GM18909 (cell line): ENCODE results near the gene ILK.
A peak's percentile ranks its signal among the peaks of the same experiment; 100 is the strongest.

Experiments
- ATAC-seq: cut with Tn5 transposase; IDR thresholded peaks from one replicate; pipeline ENCODE4 v1.9.1; 2021; ENCODE audit warnings: mild to moderate bottlenecking; ENCODE audit not compliant: unreplicated experiment, poor library complexity

The ILK gene

DNA sequence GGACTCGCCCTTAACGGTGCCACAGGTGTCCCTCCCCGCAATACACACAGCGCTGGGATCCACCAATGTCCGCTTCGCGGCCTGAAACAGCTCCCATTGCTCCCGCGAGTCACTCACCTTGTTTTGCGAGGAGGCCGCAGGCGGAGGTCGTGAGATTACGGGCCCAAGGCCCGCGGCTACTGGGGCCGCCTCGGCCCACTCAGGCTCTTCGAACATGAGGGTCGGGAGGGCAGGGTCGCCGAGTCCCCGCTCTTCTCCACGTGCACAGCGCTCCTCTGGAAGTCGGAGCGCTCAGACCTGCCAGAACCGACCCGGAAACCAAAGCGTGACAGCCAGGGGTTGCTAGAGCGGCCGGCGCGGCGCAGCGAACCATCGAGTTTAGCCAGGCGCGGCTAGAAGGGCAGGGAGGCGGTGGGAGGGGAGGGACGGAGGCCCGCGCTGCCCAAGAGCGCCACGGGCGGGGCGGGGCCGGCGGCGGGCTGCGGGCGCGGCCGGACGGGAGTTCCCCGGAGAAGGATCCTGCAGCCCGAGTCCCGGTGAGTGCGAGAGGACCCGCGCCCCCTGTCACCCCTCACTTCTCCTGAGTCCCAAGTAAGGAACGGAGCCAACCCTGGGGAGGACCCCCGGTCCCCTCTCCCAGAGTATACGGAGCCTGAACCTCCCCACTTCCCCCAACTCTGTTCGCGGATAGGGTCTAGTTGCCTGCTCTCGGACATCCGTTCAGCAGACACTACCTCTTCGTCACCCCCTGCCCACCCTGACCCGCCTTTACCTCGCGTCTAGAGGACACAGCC, at the start of gene ILK, which contains the start of gene RRP8:
ILK (plus strand) TSS at position 488 of the 794 bp plus-strand sequence. CDS start 498 bp downstream, outside the sequence.
RRP8 (minus strand) TSS at position 330 of the 794 bp plus-strand sequence; CDS start at position 216, 114 bp downstream.
- ATAC-seq: peak; percentile 77

DNA sequence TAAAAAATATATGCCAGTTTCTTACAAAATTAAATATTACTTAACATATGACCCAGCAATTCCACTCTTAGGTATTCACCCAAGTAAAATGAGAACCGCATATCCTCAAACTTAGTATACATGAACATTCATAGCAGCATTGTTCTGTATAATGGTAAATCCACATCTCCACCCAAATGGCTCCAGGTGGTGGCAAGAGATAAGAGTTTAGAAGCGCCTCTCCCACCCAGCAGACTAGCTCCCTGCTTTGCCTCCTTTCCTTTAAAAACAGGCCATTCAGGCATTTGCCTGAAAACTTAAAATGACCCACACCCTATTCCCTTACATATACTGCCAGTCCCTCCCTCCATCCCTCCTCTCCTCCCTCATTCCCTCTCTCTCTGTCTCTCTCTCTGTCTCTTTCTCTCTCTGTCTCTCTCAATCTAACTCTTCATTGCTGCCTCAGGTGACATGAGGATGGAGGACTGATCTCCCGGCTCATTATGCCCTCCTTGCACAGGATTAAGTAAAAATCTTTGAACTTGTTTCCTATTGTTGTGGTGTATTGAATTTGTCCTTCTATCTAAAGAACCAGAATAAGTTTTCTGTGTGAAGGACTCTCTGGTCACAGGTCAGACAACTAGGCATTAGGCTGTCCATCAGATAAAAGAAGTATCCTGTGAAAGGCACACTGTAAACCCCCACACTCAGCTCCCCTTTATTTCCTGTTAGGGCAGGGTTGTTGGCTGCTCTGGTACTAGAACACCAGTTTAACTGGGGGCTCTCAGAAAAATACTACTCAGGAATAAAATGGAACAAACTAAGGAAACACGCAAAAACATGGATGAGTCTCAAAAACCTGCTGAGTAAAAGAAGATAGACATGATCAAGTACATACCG, 48.5 kb upstream of the ILK start:
- no peak for ATAC-seq

DNA sequence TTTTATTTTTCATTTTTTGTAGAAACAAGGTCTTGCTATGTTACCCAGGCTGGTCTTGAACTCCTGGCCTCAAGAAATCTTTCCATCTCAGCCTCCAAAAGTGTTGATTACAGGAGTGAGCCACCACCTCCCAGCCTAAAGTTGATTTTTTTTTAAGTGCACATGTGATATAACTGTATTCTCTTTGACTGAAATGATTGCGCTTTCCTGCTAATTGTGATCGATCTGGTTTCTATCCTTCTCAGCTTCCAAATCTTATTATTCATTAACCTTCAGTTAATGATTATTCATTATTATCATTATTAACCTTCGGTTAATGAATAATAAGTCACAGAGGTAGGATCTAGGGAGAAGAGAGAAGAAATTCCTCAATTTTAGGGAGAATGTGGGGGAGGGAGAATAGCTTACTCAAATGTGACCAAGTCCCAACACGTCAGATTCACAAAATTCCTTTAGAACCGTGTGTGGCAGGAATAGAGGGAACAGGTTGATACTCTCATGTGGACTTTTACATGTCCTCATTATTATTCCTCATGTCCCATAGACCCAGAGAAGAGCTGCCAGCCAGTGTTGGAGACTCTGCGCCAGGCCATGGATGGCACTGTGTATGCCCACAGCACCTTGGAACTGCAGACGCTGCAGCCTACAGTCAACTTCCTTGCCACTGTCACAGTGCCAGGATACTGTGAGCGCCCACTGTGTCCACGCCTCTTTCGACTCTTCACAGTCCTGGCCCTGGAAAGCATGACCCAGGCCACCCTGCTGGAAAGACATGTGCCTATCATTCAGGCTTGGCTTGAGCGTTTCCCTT, 47.2 kb upstream of the ILK start:
- ATAC-seq: no peak

DNA sequence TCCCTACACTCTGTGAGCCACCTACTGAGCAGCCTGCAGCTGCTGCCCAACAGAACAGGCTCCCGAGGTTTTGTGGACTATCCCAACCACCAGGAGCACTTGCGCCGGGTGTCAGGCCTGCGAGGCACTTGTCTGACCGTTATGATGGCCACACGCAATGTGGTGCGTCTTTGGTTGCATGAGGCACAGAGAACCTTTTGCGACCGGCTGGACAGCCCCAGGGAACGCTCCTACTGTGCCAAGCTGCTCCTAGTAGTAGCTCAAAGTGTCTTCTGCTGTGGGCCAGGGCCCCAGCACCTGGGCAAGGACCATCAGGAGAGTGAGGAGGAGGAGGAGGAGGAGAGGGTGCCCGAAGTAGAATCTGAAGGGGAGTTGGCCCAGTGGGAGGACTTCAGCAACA, 46.5 kb upstream of the ILK start:
- no peak for ATAC-seq

DNA sequence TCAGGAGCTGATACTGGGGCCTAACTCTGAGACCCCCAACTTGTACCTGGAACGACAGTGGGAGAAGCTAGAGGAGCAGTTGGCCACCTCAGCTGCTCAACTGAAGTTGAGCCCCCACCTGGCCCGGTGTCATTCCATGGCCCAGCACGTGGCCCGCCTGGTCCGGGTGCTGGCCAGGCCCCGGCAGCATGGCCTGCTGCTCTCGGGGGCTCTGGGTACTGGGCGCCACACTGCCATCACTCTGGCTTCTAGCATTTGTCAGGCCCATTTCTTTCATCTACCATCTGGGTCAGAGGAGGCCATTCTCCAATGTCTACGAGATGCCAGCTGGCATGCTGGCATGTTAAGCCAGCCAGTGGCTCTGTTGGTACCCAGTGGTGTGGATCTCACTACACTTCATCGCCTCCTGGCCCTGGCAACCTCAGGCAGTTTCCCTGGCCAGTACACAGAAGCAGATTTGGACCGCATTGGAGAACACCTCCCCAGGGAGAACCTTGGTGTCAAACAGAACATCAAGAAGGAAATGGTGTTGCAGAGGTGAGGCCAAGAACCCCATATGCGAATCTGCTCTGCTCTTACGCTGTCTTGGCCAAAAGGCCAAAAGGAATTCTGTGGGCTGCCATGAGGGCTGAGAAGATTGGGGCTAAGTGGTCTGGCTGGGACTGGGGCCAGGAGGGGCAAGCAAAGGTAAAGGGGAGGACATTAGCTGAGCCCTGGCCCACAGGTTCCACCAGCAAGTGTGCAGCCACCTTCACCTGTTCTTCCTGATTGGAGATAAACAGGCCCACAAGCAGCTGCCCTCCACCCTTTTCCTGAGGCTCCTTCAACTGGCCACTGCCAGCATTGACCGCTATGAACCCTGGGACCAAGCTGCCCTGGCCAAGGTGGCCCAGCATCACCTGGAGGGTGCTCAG, 45.6 kb upstream of the ILK start:
- no peak for ATAC-seq

DNA sequence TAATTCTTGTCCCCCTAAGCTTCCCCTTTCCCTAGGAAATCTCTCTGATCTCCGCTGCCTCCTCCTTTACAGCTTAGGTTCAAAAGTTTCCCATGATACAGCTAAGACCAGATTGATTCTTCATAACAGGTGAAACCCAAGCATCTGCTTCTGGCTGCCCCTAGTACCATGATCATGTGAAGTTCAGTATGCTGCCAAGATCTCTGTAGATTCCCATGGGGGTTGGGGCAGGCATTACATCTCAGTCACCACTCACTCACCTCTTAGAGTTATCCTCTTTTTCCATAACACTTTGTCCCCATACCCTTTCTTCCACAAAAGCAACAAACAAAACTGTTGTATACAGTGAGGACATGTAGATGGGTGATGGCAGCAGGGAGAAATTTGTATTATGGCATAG, 44.2 kb upstream of the ILK start:
- ATAC-seq: no peak

DNA sequence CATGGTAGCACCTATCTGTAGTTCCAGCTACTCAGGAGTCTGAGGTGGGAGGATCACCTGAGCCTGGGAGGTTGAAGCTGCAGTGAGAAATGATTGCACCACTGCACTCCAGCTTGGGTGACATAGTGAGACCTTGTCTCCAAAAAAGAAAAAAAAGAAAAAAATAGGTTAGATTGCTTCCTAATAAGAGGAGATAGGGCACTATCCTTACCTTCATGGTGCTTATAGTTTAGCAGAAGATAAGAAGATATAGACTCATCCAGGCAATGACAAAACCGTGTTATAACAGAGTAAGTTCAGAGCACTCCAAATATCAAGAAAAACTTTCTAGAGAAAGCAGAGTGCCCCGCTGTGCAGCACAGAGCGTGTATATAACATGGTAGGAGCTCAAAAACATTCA, 42.3 kb upstream of the ILK start:
- no peak for ATAC-seq

DNA sequence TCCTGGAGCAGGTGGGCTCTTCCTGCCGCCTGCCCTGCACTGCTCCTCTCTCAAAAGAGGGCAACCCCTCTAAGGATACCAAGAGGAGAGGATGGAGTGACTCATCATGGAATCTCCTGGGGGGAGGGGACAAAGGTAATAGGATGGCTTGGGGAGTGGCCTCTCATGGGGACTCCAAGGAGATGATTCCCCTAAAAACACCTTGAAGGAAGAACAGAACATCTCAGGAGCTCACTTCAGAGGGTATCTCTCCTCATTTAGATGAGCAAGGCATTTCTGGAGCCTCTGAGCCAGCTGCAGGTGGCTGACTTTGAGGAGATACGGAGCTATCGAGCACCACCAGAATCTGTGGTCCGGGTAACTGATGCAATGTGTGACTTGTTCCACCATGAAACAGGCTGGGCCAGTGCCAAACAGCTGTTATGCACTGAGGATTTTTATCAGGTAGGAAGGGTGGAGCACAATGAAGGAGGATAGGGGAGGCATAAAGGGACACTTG, 40.4 kb upstream of the ILK start:
- no peak for ATAC-seq

DNA sequence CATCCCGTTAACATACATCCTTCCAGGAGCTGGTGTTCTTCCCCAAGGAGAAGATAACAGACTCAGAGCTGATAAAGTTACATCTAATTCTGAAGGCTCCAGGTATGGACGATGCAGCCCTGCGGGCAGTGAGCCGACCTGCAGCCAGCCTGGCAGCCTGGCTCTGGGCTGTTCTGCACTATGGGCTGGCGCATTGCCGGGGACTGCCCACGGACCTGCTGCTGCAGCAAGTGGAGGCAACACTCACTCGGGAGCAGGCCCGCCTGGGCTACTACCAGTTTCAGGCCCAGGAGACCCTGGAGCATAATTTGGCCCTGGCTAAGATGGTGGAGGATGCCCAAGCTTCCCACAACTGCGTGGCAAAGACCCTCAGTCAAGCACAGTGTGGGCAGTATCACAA, 39.9 kb upstream of the ILK start:
- ATAC-seq: no peak

DNA sequence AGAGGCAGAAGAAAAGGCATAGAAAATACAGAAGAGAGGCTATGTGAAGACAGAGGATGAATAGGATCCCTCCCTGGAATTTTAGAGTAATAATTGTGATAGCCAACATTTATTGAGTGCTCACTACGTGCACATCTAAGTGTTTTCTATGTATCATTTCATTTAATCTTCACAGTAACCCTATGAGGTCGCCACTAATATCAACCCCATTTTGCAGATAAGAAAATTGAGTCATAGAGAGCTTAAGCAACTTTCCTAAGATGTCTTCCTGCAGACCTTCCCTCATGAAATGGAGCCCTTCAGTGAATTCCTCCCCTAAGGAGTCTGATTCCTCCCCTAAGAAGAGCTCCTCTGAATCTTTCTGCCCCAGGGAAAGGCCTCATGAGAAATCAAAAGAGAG, 38.2 kb upstream of the ILK start:
- no peak for ATAC-seq

DNA sequence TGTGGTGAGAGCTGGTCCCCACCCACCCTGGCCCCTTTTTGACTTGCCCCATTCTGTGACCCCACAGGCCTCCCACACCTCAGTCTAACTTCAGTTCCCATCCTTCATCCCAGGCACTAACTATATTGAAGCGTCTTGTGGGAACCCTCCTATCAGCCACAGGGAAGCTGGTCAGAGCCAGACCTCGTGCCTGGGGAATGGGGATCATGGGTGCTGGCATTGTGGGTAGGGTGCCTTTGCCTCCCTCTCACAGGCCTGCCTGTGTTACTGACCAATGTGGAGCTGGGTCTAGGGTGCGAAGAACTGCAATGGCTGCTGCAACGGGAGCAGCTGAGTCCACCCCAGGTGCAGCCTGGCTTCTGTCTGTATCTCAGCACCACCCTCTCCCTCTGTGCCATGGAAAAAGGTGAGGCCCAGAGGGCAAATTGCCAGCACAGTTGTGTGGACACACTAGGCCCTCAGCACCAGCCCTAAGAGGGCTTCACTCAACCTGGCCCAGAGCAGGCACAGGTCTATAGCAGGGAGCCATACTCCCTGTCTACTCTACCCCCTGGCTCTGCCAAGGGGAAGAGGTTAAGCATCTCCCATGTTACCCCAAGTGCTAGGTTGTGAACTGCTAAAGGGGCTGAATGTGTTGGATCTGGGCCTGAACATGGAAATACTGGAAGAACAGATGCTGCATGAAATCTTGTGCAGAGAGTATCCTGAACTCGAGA, 37.4 kb upstream of the ILK start:
- no peak for ATAC-seq

DNA sequence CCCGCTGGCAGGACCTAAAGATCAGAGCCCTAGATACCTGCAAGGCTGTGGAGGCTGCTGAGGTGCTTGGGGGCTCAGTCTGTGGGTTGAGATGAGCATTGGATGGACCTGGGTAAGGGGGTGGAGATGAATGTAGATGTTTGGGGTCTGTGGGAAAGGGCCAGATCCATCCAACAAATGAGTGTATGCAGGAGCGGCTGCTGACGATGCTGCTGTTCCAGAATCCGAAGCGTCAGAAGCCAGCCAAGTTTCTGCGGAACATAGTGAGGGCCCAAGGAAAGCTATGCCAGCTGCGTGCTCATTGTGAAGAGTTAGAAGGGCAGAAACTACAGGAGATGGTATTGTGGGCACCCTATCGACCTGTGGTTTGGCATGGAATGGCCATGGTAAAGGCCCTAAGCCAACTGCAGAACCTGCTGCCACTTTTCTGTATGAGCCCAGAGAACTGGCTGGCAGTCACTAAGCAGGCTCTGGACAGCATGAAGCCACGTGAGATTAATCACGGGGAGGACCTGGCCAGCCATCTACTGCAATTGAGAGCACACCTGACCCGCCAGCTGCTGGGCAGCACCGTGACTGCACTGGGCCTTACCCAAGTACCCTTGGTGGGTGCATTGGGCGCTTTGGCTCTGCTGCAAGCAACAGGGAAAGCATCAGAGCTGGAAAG, 36.7 kb upstream of the ILK start:
- no peak for ATAC-seq

DNA sequence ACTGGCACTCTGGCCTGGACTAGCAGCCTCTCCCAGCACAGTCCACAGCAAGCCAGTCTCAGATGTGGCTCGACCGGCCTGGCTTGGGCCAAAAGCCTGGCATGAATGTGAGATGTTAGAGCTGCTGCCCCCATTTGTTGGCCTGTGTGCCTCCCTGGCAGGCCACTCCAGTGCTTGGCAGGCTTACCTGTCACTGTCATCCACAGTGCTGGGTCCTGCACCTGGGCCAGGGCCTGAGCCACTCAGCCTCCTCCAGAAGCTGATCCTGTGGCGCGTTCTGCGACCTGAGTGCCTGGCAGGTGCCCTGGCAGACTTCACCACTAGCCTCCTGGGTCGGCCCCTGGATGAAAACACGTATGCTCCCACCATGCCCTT, 36.2 kb upstream of the ILK start:
- no peak for ATAC-seq

DNA sequence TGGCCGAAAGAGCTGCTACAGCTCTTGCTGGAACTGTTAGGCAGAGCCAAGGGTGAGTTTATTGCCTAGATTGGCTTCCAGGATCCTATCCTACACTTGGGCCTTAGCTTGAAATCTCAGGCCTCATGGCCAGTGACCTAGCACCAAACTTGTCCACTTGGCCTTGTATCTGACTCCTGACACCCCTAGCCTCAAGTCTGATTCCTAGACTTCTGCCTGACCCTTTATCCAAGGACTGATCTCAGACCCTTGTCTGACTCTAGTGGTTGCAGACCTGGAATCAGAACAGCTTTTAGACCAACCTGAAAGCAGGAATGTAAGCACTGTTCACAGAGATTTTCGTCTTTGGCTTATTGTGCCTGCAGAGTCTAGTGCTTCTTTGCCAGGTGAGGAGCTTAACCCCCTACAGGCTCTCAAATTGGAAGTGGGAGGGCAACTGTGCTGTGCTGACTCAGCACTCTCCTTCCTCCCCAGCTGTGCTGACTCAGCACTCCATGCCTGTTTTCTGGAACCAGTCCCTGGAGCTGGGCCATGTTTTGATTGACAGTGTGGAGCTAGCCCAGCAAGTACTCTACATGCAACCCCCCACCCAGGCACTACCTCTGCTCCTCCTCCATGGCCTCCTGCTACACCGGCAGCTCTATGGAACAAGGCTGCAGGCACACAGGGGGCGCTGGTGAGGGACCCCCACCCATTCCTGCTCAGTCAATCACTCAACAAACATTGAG, 35.2 kb upstream of the ILK start:
- no peak for ATAC-seq

DNA sequence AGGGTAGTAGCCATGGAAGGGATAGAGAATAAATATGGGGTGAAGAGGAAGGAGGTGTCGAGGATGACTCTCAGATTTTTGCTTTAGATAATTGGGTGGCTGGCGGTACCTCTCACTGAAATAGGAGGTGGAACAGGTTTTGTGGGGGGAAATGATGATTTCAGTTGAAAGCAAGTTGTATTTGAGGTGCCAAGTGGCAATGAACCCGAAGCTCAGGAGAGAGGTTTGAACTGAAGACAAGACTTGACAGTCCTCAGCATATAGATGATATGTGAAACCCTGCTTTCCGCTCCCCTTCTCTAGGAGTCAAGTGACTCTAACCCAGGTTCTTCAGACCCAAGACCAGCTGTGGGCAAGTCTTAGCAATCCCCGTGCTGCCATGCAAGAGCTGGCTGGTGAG, 33.9 kb upstream of the ILK start:
- ATAC-seq: no peak

DNA sequence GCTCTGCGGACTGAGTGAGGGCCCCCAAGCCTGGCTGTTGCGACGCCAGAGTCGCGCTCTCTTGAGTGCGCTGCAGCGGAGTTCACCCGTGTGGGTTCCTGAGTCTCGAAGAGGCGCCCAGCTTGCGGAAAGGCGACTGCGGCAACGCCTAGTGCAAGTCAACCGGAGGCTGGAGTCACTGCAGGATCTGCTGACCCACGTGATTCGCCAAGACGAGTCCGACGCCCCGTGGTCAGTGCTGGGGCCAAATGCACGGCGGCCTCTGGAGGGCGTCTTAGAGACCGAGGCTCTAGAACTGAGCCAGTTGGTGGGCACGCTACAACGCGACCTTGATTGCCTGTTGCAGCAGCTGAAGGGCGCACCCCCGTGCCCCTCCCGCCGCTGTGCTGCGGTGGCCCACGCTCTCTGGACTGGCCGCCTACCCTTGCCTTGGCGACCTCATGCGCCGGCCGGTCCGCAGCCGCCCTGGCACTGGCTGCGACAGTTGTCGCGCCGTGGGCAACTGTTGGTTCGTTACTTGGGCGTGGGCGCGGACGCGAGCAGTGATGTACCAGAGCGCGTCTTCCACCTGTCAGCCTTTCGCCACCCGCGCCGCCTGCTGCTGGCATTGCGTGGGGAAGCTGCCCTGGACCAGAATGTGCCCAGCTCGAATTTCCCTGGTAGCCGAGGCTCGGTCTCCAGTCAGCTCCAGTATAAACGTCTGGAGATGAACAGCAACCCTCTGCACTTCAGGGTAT, 32.7 kb upstream of the ILK start:
- ATAC-seq: no peak

DNA sequence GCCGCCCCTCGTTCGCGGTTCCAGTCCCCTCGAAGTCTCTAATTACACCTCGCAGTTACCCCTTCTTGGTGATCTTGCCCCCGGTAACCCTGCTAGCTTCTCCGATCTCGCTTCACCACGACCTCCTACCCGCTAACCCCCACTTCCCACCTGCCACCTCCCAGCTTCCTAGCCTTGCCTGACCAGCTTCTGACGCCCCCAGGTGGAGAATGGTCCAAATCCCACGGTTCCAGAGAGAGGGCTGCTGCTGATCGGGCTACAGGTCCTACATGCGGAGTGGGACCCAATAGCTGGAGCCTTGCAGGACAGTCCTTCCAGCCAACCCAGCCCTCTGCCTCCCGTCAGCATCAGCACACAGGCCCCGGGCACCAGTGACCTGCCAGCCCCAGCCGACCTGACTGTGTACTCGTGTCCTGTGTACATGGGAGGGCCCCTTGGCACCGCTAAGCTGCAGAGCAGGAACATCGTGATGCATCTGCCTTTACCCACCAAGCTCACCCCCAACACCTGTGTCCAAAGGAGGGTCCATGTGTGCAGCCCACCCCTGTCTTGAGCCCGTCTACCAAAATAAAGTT, 32.1 kb upstream of the ILK start:
- ATAC-seq: no peak
